Mesothelial cell of epicardium (in vitro differentiated cells): Measurements from ENCODE around the gene INO80D. TPM values are rescaled to one million over a fixed set of nuclear protein-coding genes. Genes with fewer than 3 reads are reported as not detected.
A peak's percentile ranks its signal among the peaks of the same experiment; 100 is the strongest.

Experiments
- DNase-seq, 2 experiments: peaks; one replicate each; pipeline ENCODE4 v3.0.0; 2021; ENCODE audit warnings: low spot score in 2 of 2; ENCODE audit not compliant: unreplicated experiment in 2 of 2
- H3K27ac Mint-ChIP-seq: 2 replicates; pipeline ENCODE4 v1.8.0; 2021; ENCODE audit warnings: mixed read lengths
- H3K27me3 Mint-ChIP-seq: 2 replicates; pipeline ENCODE4 v1.8.0; 2021; ENCODE audit warnings: low read depth, mixed read lengths
- H3K36me3 Mint-ChIP-seq: 2 replicates; pipeline ENCODE4 v1.8.0; 2021; ENCODE audit warnings: mixed read lengths
- H3K4me1 Mint-ChIP-seq: 2 replicates; pipeline ENCODE4 v1.8.0; 2021; ENCODE audit warnings: mixed read lengths
- H3K4me3 Mint-ChIP-seq: 2 replicates; pipeline ENCODE4 v1.8.0; 2021; ENCODE audit warnings: mild to moderate bottlenecking, moderate library complexity, mixed read lengths
- H3K9me3 Mint-ChIP-seq: 2 replicates; pipeline ENCODE4 v1.8.0; 2021; ENCODE audit warnings: mixed read lengths
- total RNA-seq: library from RNA; stranded (reverse); gene quantifications from 3 replicates; pipeline ENCODE4 v1.2.1, GENCODE V29; 2021
- TF ChIP-seq, protein P1 (sequence below): fragments of 200-600 bp; sonication (generic); IDR thresholded peaks from one replicate; pipeline ENCODE4 v1.5.0; 2021; ENCODE audit warnings: antibody characterized with exemption; ENCODE audit not compliant: unreplicated experiment

Gene INO80D
- total RNA-seq, 1 donor from 2014 or later, result 21.7 TPM

DNA sequence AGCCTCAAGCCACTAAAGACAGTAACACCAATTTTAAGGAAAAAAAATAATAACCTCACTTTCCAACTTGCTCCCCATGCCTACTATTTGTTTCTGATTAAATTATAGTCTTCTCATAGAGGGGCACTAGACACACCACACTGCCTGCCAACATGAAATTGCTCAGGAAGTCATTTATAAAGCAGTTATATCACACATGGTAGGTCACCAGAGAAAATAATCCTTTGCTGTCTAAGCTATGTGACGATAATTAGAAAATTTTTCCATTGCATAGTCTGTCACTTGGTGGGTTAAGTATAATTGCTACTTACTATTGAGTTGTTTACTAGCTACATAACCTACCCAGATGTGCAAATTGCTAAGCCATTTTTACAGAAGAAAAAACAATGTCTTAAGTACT, 85.2 kb downstream of the INO80D start:
- H3K27me3 Mint-ChIP-seq, result no peaks in the 10 kb centered on the region
- peaks cover 26% of the 10 kb centered on the region for H3K36me3 Mint-ChIP-seq
- no peaks in the 10 kb centered on the region for H3K9me3 Mint-ChIP-seq
- peaks cover 5% of the 10 kb centered on the region for H3K4me1 Mint-ChIP-seq
- no peak overlapping the region for H3K4me3 Mint-ChIP-seq
- DNase-seq, result no peak
- no peak overlapping the region for H3K27ac Mint-ChIP-seq
- TF ChIP-seq, protein P1, sequence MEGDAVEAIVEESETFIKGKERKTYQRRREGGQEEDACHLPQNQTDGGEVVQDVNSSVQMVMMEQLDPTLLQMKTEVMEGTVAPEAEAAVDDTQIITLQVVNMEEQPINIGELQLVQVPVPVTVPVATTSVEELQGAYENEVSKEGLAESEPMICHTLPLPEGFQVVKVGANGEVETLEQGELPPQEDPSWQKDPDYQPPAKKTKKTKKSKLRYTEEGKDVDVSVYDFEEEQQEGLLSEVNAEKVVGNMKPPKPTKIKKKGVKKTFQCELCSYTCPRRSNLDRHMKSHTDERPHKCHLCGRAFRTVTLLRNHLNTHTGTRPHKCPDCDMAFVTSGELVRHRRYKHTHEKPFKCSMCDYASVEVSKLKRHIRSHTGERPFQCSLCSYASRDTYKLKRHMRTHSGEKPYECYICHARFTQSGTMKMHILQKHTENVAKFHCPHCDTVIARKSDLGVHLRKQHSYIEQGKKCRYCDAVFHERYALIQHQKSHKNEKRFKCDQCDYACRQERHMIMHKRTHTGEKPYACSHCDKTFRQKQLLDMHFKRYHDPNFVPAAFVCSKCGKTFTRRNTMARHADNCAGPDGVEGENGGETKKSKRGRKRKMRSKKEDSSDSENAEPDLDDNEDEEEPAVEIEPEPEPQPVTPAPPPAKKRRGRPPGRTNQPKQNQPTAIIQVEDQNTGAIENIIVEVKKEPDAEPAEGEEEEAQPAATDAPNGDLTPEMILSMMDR, result no peak

DNA sequence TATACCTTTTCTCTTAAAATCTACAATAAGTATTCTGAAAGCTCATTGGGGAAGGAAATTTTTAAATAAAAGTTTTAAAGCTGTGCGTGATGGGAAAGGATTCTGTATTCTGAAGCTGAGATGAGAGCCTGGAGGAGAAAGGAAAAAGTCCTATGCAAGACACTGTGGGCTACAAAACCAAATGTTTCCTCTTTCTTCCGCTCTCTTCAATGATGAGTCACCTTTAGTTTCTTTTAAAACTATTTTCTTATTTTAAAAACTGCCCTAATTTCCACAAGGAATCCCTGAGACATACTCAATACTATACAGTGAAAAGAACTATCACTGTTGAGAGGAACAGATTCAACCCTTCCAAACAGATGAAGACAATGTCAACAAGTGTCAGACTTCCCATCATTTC, 87.4 kb downstream of the INO80D start:
- Mint-ChIP-seq H3K36me3 (peaks cover 7% of the 10 kb centered on the region), H3K9me3 (no peaks in the 10 kb centered on the region), H3K4me1 (peaks cover 9% of the 10 kb centered on the region), H3K27ac (no peak overlapping the region), H3K4me3 (no peak overlapping the region), H3K27me3 (no peaks in the 10 kb centered on the region)
- TF ChIP-seq, protein P1, result no peak
- no peak for DNase-seq

GRCh38 chr2:205996161-205996560, 89.8 kb downstream of the INO80D start:
- H3K27me3 Mint-ChIP-seq, result no peaks in the 10 kb centered on the region
- H3K9me3 Mint-ChIP-seq, result peaks cover 3% of the 10 kb centered on the region
- H3K4me1 Mint-ChIP-seq, result peaks cover 4% of the 10 kb centered on the region
- DNase-seq, result no peak
- H3K27ac Mint-ChIP-seq, result no peak overlapping the region
- H3K4me3 Mint-ChIP-seq, result no peak overlapping the region
- H3K36me3 Mint-ChIP-seq, result peaks cover 18% of the 10 kb centered on the region
- TF ChIP-seq, protein P1, result no peak

GRCh38 chr2:205995260-205995659, 90.7 kb downstream of the INO80D start:
- TF ChIP-seq, protein P1, result no peak
- peaks cover 4% of the 10 kb centered on the region for H3K4me1 Mint-ChIP-seq
- peaks cover 19% of the 10 kb centered on the region for H3K36me3 Mint-ChIP-seq
- no peak overlapping the region for H3K27ac Mint-ChIP-seq
- no peak overlapping the region for H3K4me3 Mint-ChIP-seq
- no peak for DNase-seq
- H3K27me3 Mint-ChIP-seq, result no peaks in the 10 kb centered on the region
- H3K9me3 Mint-ChIP-seq, result peaks cover 3% of the 10 kb centered on the region

DNA sequence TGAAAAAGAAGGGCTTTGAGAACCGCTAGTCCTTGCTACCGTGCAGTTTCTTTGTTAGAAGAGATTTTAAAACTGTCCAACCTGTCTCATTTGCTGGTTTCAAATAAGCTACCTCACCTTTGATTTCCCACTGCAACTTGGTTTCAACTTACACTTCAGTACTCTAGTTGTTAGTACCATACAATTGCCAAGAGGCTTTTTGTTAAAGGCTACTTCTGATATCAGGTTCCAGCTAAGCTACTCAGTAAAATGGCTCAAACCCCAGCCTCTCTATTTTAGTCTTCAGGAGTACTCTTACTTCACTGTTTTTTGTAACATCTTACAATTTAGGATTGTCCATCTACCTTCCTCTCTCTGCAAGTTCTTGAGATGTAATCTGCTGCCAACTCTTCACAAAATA, 91.6 kb downstream of the INO80D start:
- H3K27me3 Mint-ChIP-seq, result no peaks in the 10 kb centered on the region
- peaks cover 3% of the 10 kb centered on the region for H3K9me3 Mint-ChIP-seq
- no peak for DNase-seq
- H3K27ac Mint-ChIP-seq, result peak overlapping the region; percentile 13
- H3K4me3 Mint-ChIP-seq, result no peak overlapping the region
- TF ChIP-seq, protein P1, result no peak
- H3K36me3 Mint-ChIP-seq, result peaks cover 21% of the 10 kb centered on the region
- H3K4me1 Mint-ChIP-seq, result peaks cover 4% of the 10 kb centered on the region

- no peak overlapping the region for H3K27ac Mint-ChIP-seq
- peaks cover 3% of the 10 kb centered on the region for H3K4me1 Mint-ChIP-seq
- TF ChIP-seq, protein P1, result no peak
- peaks cover 3% of the 10 kb centered on the region for H3K9me3 Mint-ChIP-seq
- no peak for DNase-seq
- no peak overlapping the region for H3K4me3 Mint-ChIP-seq
- peaks cover 16% of the 10 kb centered on the region for H3K36me3 Mint-ChIP-seq
- no peaks in the 10 kb centered on the region for H3K27me3 Mint-ChIP-seq
Measured at GRCh38 chr2:205990104-205990503, 95.9 kb downstream of the INO80D start.
